NCI-H1930 (cell line): ENCODE measurements around the gene ANXA7.
"Not testable (repeated sequence)": the region's sequence is repeated elsewhere in the genome, so short reads cannot be mapped to it uniquely, and the experiment has no call there.

Experiments
- DNase-seq, 2 experiments: peaks; one replicate each; lab custom pipeline; 2025; lab: John Stamatoyannopoulos, UW

Gene ANXA7

GRCh38 chr10:73338801-73339368 lies 75.0 kb downstream of the ANXA7 start:
- no peak for DNase-seq

- DNase-seq = no peak
These were observed 80.7 kb downstream of the ANXA7 start for GRCh38 chr10:73333202-73333601.

DNA sequence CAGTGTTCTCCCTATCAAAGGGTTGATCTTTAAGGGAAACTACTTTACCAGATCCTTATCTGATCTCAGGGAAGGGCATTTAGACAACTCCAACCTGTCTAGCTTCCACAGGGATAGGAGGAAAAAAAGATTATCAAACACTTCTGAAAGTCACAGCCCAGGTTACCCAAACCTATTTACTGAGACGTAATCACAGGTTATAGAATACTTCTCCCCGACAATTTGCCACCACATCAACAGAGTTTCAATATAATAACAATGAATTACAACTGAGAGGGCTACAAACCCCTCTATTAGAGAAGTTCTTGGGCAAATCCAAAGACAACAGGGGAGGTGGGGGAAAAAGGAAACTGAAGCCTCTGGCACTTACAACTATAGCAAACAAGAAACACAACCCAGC lies 81.5 kb downstream of the ANXA7 start:
- no peak for DNase-seq

DNA sequence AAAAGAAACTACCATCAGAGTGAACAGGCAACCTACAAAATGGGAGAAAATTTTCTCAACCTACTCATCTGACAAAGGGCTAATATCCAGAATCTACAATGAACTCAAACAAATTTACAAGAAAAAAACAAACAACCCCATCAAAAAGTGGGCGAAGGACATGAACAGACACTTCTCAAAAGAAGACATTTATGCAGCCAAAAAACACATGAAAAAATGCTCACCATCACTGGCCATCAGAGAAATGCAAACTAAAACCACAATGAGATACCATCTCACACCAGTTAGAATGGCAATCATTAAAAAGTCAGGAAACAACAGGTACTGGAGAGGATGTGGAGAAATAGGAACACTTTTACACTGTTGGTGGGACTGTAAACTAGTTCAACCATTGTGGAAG lies 85.3 kb downstream of the ANXA7 start:
- not testable (repeated sequence) for DNase-seq

GRCh38 chr10:73325290-73325689 lies 88.6 kb downstream of the ANXA7 start:
- DNase-seq = not testable (repeated sequence)
